ENCODE data around the gene GLYATL1.
"Not testable (repeated sequence)": the region's sequence is repeated elsewhere in the genome, so short reads cannot be mapped to it uniquely, and the experiment has no call there.

GLYATL1 gene

DNA sequence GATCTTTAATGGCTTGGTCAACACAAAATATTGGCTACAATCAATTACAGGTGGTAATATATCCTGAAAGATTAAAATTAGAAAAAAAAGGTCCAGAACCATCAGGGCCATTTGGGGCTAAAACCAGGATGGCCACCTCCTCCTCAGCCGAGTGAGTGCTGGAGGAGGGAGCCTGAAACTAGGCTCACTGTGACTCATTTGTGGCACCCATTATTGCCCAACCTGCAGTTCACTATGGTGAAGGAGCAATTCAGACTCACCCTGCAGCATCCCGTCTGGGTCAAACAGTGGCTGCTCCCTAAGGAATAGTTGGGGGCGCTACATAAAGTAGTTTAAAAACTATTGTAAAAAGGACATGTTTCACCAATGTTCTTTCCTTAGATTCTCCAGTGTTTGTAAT, 60.7 kb downstream of the GLYATL1 start:
- no peak for DNase-seq

GRCh38 chr11:59002006-59002405, 62.7 kb downstream of the GLYATL1 start:
- DNase-seq: not testable (repeated sequence)

All from NCI-H2029 (cell line).